Tibial nerve (tissue), 4 donors: Measurements from ENCODE around the gene MAGI2.

Experiments
- CTCF ChIP-seq, 5 experiments: fragments of 200-600 bp in 3 of 5; fragments of 450-650 bp in 2 of 5; sonication (generic) in 3 of 5; IDR thresholded peaks; one replicate each; pipeline ENCODE4 v1.5.1; 2016 to 2019; ENCODE audit warnings: antibody characterized with exemption in 5 of 5, mild to moderate bottlenecking in 3 of 5, moderate library complexity in 2 of 5
- EP300 ChIP-seq, 2 donors: sonication (generic); formaldehyde crosslinking; IDR thresholded peaks; one replicate each; pipeline ENCODE4 v1.6.1; 2017; ENCODE audit warnings: antibody characterized with exemption in 2 of 2, mild to moderate bottlenecking in 1 of 2

DNA sequence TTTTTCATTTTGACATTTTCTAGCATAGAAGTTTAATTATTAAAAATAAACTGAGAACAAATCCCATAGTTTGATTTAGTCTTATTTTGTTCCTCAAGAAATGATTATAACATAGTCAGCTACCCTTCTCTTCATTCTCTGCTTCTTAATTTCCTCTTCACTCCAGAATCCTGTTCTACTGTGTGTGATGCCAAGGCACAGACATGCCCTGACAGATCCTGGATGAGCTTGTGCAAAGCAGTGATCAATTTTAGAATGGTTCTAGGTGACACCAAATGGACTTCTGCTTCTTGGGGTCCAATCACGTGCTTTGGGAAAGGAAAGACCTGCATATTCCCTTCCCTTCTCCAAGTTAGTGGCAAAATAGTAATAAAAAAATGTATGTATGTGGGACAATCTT lies 665.6 kb downstream of the MAGI2 start:
- no peak for TF ChIP-seq CTCF (IDR thresholded peaks at IDR 0.05)
- no peak for TF ChIP-seq EP300 (IDR thresholded peaks at IDR 0.05)
